NT2/D1 (cell line): ENCODE data around the gene GLG1.

ENCODE experiments used
- DNase-seq: peaks from one replicate; pipeline ENCODE4 v3.0.0-alpha.2; 2011; ENCODE audit warnings: low read depth, low spot score
- H3K27me3 ChIP-seq: 2 replicates; pipeline ENCODE4 v1.6.0; 2011; ENCODE audit warnings: mild to moderate bottlenecking; ENCODE audit not compliant: insufficient read length, insufficient read depth
- H3K36me3 ChIP-seq: 2 replicates; pipeline ENCODE4 v1.6.1; 2011; ENCODE audit warnings: mild to moderate bottlenecking, low read length, mixed read lengths; ENCODE audit not compliant: insufficient read depth, insufficient read length
- H3K4me1 ChIP-seq: 2 replicates; pipeline ENCODE4 v1.5.1; 2011; ENCODE audit not compliant: insufficient read depth, insufficient read length
- H3K4me3 ChIP-seq: 2 replicates; pipeline ENCODE4 v1.5.1; 2011; ENCODE audit warnings: low read depth; ENCODE audit not compliant: insufficient read length
- H3K9ac ChIP-seq: 2 replicates; pipeline ENCODE4 v1.6.0; 2011; ENCODE audit warnings: low read depth; ENCODE audit not compliant: insufficient read length
- H3K9me3 ChIP-seq: 2 replicates; pipeline ENCODE4 v1.5.1; 2011; ENCODE audit warnings: mild to moderate bottlenecking, low read length; ENCODE audit not compliant: insufficient read depth
- SUZ12 ChIP-seq: IDR thresholded peaks from 2 replicates; pipeline ENCODE4 v1.6.1; 2011; ENCODE audit not compliant: insufficient read length, insufficient read depth; ENCODE audit errors: extremely low read depth
- YY1 ChIP-seq: IDR thresholded peaks from 2 replicates; pipeline ENCODE4 v1.6.1; 2011; ENCODE audit not compliant: insufficient read length, insufficient read depth
- ZNF274 ChIP-seq: IDR thresholded peaks from 2 replicates; pipeline ENCODE4 v1.6.1; 2011; ENCODE audit warnings: mild to moderate bottlenecking, low read depth, low read length

The GLG1 gene

GRCh38 chr16:74466872-74467271, 140.0 kb downstream of the GLG1 start:
- no peak for DNase-seq
- H3K9me3 ChIP-seq = no peaks in the 10 kb centered on the region
- H3K4me3 ChIP-seq = no peak overlapping the region
- H3K4me1 ChIP-seq = no peaks in the 10 kb centered on the region
- TF ChIP-seq YY1 = no peak
- no peak for TF ChIP-seq SUZ12
- TF ChIP-seq ZNF274 = no peak
- H3K9ac ChIP-seq = no peak overlapping the region
- peaks cover 87% of the 10 kb centered on the region for H3K36me3 ChIP-seq
- H3K27me3 ChIP-seq = no peaks in the 10 kb centered on the region

- Histone ChIP-seq H3K9me3 (no peaks in the 10 kb centered on the region), H3K36me3 (peaks cover 85% of the 10 kb centered on the region), H3K4me1 (no peaks in the 10 kb centered on the region), H3K4me3 (no peak overlapping the region), H3K27me3 (no peaks in the 10 kb centered on the region), H3K9ac (no peak overlapping the region)
- TF ChIP-seq YY1 (no peak), ZNF274 (no peak), SUZ12 (no peak)
- DNase-seq = no peak
Measured at GRCh38 chr16:74465851-74466685, 140.8 kb downstream of the GLG1 start.

GRCh38 chr16:74465281-74465680, 141.6 kb downstream of the GLG1 start:
- no peaks in the 10 kb centered on the region for H3K9me3 ChIP-seq
- H3K36me3 ChIP-seq = peaks cover 84% of the 10 kb centered on the region
- no peak for TF ChIP-seq SUZ12
- no peak for TF ChIP-seq ZNF274
- TF ChIP-seq YY1 = no peak
- no peak for DNase-seq
- H3K9ac ChIP-seq = no peak overlapping the region
- H3K4me1 ChIP-seq = no peaks in the 10 kb centered on the region
- no peak overlapping the region for H3K4me3 ChIP-seq
- no peaks in the 10 kb centered on the region for H3K27me3 ChIP-seq

- H3K4me1 ChIP-seq = no peaks in the 10 kb centered on the region
- peaks cover 76% of the 10 kb centered on the region for H3K36me3 ChIP-seq
- no peak overlapping the region for H3K4me3 ChIP-seq
- no peak for DNase-seq
- H3K27me3 ChIP-seq = no peaks in the 10 kb centered on the region
- no peak for TF ChIP-seq YY1
- no peak for TF ChIP-seq SUZ12
- no peak for TF ChIP-seq ZNF274
- H3K9ac ChIP-seq = no peak overlapping the region
- H3K9me3 ChIP-seq = no peaks in the 10 kb centered on the region
Measured at GRCh38 chr16:74463888-74464287, 143.0 kb downstream of the GLG1 start.

GRCh38 chr16:74462361-74462760, 144.6 kb downstream of the GLG1 start:
- peaks cover 77% of the 10 kb centered on the region for H3K36me3 ChIP-seq

GRCh38 chr16:74461826-74462225, 145.1 kb downstream of the GLG1 start:
- H3K36me3 ChIP-seq = peaks cover 79% of the 10 kb centered on the region
- no peaks in the 10 kb centered on the region for H3K4me1 ChIP-seq
- DNase-seq = no peak
- no peaks in the 10 kb centered on the region for H3K9me3 ChIP-seq
- no peak overlapping the region for H3K9ac ChIP-seq
- TF ChIP-seq SUZ12 (no peak), ZNF274 (no peak), YY1 (no peak)
- no peak overlapping the region for H3K4me3 ChIP-seq
- no peaks in the 10 kb centered on the region for H3K27me3 ChIP-seq

More at GRCh38 chr16:74462361-74462760, 144.6 kb downstream of the GLG1 start:
- H3K9ac ChIP-seq = no peak overlapping the region
- TF ChIP-seq YY1 (no peak), SUZ12 (no peak), ZNF274 (no peak)
- DNase-seq = no peak
- H3K4me1 ChIP-seq = no peaks in the 10 kb centered on the region
- H3K9me3 ChIP-seq = no peaks in the 10 kb centered on the region
- no peak overlapping the region for H3K4me3 ChIP-seq
- no peaks in the 10 kb centered on the region for H3K27me3 ChIP-seq

GRCh38 chr16:74460542-74460941, 146.4 kb downstream of the GLG1 start:
- TF ChIP-seq ZNF274 (no peak), YY1 (no peak), SUZ12 (no peak)
- H3K27me3 ChIP-seq = no peaks in the 10 kb centered on the region
- peaks cover 83% of the 10 kb centered on the region for H3K36me3 ChIP-seq
- H3K4me3 ChIP-seq = no peak overlapping the region
- H3K9me3 ChIP-seq = no peaks in the 10 kb centered on the region
- no peaks in the 10 kb centered on the region for H3K4me1 ChIP-seq
- no peak overlapping the region for H3K9ac ChIP-seq
- no peak for DNase-seq
